Effector memory CD4-positive, alpha-beta T cell (primary cell): Measurements from ENCODE around the gene SNX18.

Source experiments
- DNase-seq, 3 donors: peaks; one replicate each; pipeline ENCODE4 v3.0.0-alpha.2; 2020
- H3K27ac ChIP-seq: 2 replicates; pipeline ENCODE4 v1.7.0; 2013; ENCODE audit warnings: mild to moderate bottlenecking, low read length, moderate library complexity; ENCODE audit not compliant: insufficient read depth, poor library complexity, severe bottlenecking
- H3K27me3 ChIP-seq: replicated peaks from 2 replicates; pipeline ENCODE4 v1.7.0; 2013; ENCODE audit warnings: mild to moderate bottlenecking, low read length; ENCODE audit not compliant: insufficient read depth, control insufficient read depth, poor library complexity, severe bottlenecking
- H3K36me3 ChIP-seq: 2 replicates; pipeline ENCODE4 v1.7.0; 2013; ENCODE audit warnings: mild to moderate bottlenecking, low read length, moderate library complexity; ENCODE audit not compliant: control insufficient read depth, insufficient read depth
- H3K4me1 ChIP-seq: 2 replicates; pipeline ENCODE4 v1.7.0; 2013; ENCODE audit warnings: low read length, mild to moderate bottlenecking; ENCODE audit not compliant: control insufficient read depth, insufficient read depth, poor library complexity, severe bottlenecking
- H3K4me3 ChIP-seq: 2 replicates; pipeline ENCODE4 v1.7.0; 2013; ENCODE audit warnings: low read length, low read depth, mild to moderate bottlenecking; ENCODE audit not compliant: insufficient read depth, poor library complexity, severe bottlenecking
- H3K9me3 ChIP-seq: 2 replicates; pipeline ENCODE4 v1.7.0; 2013; ENCODE audit warnings: mild to moderate bottlenecking, low read length, moderate library complexity; ENCODE audit not compliant: control insufficient read depth

Gene SNX18

GRCh38 chr5:54573812-54574489 lies 56.4 kb downstream of the SNX18 start:
- Histone ChIP-seq H3K27me3 (no peaks in the 10 kb centered on the region), H3K4me3 (no peak overlapping the region), H3K4me1 (no peaks in the 10 kb centered on the region), H3K27ac (no peak overlapping the region), H3K9me3 (no peaks in the 10 kb centered on the region), H3K36me3 (no peaks in the 10 kb centered on the region)
- no peak for DNase-seq

- no peak overlapping the region for H3K4me3 ChIP-seq
- H3K27me3 ChIP-seq, result no peaks in the 10 kb centered on the region
- no peak for DNase-seq
- no peaks in the 10 kb centered on the region for H3K9me3 ChIP-seq
- no peak overlapping the region for H3K27ac ChIP-seq
- H3K36me3 ChIP-seq, result no peaks in the 10 kb centered on the region
- H3K4me1 ChIP-seq, result no peaks in the 10 kb centered on the region
These were observed 60.0 kb downstream of the SNX18 start for GRCh38 chr5:54577528-54577927.

- Histone ChIP-seq H3K27ac (no peak overlapping the region), H3K27me3 (no peaks in the 10 kb centered on the region), H3K4me3 (no peak overlapping the region), H3K9me3 (no peaks in the 10 kb centered on the region), H3K36me3 (no peaks in the 10 kb centered on the region), H3K4me1 (no peaks in the 10 kb centered on the region)
- DNase-seq, result no peak
These were observed 60.5 kb downstream of the SNX18 start for GRCh38 chr5:54577937-54578653.

GRCh38 chr5:54579591-54580295 lies 62.2 kb downstream of the SNX18 start:
- Histone ChIP-seq H3K4me3 (no peak overlapping the region), H3K4me1 (no peaks in the 10 kb centered on the region), H3K9me3 (no peaks in the 10 kb centered on the region), H3K27ac (no peak overlapping the region), H3K27me3 (no peaks in the 10 kb centered on the region), H3K36me3 (no peaks in the 10 kb centered on the region)
- no peak for DNase-seq

- no peak for DNase-seq
- Histone ChIP-seq H3K4me3 (no peak overlapping the region), H3K36me3 (no peaks in the 10 kb centered on the region), H3K27me3 (no peaks in the 10 kb centered on the region), H3K27ac (no peak overlapping the region), H3K9me3 (no peaks in the 10 kb centered on the region), H3K4me1 (no peaks in the 10 kb centered on the region)
These were observed 63.6 kb downstream of the SNX18 start for GRCh38 chr5:54580997-54581811.

GRCh38 chr5:54581831-54582548 lies 64.4 kb downstream of the SNX18 start:
- Histone ChIP-seq H3K4me1 (no peaks in the 10 kb centered on the region), H3K27me3 (no peaks in the 10 kb centered on the region), H3K9me3 (no peaks in the 10 kb centered on the region), H3K4me3 (no peak overlapping the region), H3K36me3 (no peaks in the 10 kb centered on the region), H3K27ac (no peak overlapping the region)
- no peak for DNase-seq

- H3K27ac ChIP-seq, result no peak overlapping the region
- H3K4me1 ChIP-seq, result no peaks in the 10 kb centered on the region
- H3K9me3 ChIP-seq, result no peaks in the 10 kb centered on the region
- no peaks in the 10 kb centered on the region for H3K36me3 ChIP-seq
- no peaks in the 10 kb centered on the region for H3K27me3 ChIP-seq
- H3K4me3 ChIP-seq, result no peak overlapping the region
- DNase-seq, result no peak
These were observed 68.8 kb downstream of the SNX18 start for GRCh38 chr5:54586336-54586735.

GRCh38 chr5:54589786-54590185 lies 72.2 kb downstream of the SNX18 start:
- H3K27ac ChIP-seq, result no peak overlapping the region
- H3K4me3 ChIP-seq, result no peak overlapping the region
- no peaks in the 10 kb centered on the region for H3K9me3 ChIP-seq
- DNase-seq, result no peak
- no peaks in the 10 kb centered on the region for H3K27me3 ChIP-seq
- H3K36me3 ChIP-seq, result no peaks in the 10 kb centered on the region
- H3K4me1 ChIP-seq, result no peaks in the 10 kb centered on the region

GRCh38 chr5:54590824-54591223 lies 73.3 kb downstream of the SNX18 start:
- no peak for DNase-seq
- Histone ChIP-seq H3K27me3 (no peaks in the 10 kb centered on the region), H3K36me3 (no peaks in the 10 kb centered on the region), H3K9me3 (no peaks in the 10 kb centered on the region), H3K4me3 (no peak overlapping the region), H3K27ac (no peak overlapping the region), H3K4me1 (no peaks in the 10 kb centered on the region)
